Fibroblast of villous mesenchyme (primary cell): ENCODE results near the gene ALDH3A1. TPM values are rescaled to one million over a fixed set of nuclear protein-coding genes. Genes with fewer than 3 reads are reported as not detected.
A peak's percentile ranks its signal among the peaks of the same experiment; 100 is the strongest.

Experiments used
- DNase-seq: peaks from one replicate; pipeline ENCODE4 v3.0.0-alpha.2; 2010; ENCODE audit warnings: low read depth
- H3K4me3 ChIP-seq: 2 replicates; pipeline ENCODE4 v1.5.1; 2011; ENCODE audit warnings: low read depth, mild to moderate bottlenecking, low read length
- CTCF ChIP-seq: IDR thresholded peaks from 2 replicates; pipeline ENCODE4 v1.5.1; 2012; ENCODE audit warnings: low read depth, mild to moderate bottlenecking, low read length; ENCODE audit not compliant: insufficient read depth
- total RNA-seq: library from RNA; depleted of rRNA; stranded (reverse); fragments of >200 nt; gene quantifications from 2 replicates; pipeline ENCODE4 v1.2.3, GENCODE V29; 2012

ALDH3A1 gene
- total RNA-seq, 1 donor, result not detected

- DNase-seq, result no peak
- H3K4me3 ChIP-seq, result no peak overlapping the region
- no peak for TF ChIP-seq CTCF
These were observed 9.6 kb upstream of the ALDH3A1 start for GRCh38 chr17:19757536-19758180.

- no peak for DNase-seq
- TF ChIP-seq CTCF, result no peak
- no peak overlapping the region for H3K4me3 ChIP-seq
These were observed 8.4 kb upstream of the ALDH3A1 start for GRCh38 chr17:19756546-19756945.

- no peak for DNase-seq
- H3K4me3 ChIP-seq, result no peak overlapping the region
- TF ChIP-seq CTCF, result no peak
These were observed 7.9 kb upstream of the ALDH3A1 start for GRCh38 chr17:19755821-19756510.

GRCh38 chr17:19755392-19755791 lies 7.3 kb upstream of the ALDH3A1 start:
- no peak for TF ChIP-seq CTCF
- no peak overlapping the region for H3K4me3 ChIP-seq
- DNase-seq, result no peak

- no peak overlapping the region for H3K4me3 ChIP-seq
- TF ChIP-seq CTCF, result peak; percentile 15
- no peak for DNase-seq
These were observed 5.8 kb upstream of the ALDH3A1 start for GRCh38 chr17:19753661-19754463.

GRCh38 chr17:19753051-19753509 lies 5.0 kb upstream of the ALDH3A1 start:
- H3K4me3 ChIP-seq, result no peak overlapping the region
- TF ChIP-seq CTCF, result no peak
- DNase-seq, result no peak
